ENCODE data around the gene SEPTIN12. TPM values are rescaled to one million over a fixed set of nuclear protein-coding genes. Genes with fewer than 3 reads are reported as not detected.

Gene SEPTIN12
- total RNA-seq, 1 donor: not detected

GRCh38 chr16:4814046-4814445 lies 25.9 kb upstream of the SEPTIN12 start:
- no peak overlapping the region for H3K4me3 ChIP-seq (ENCODE audit: low read depth, low read length)
- DNase-seq (ENCODE audit: low read depth): no peak
- no peak for TF ChIP-seq CTCF (IDR thresholded peaks at IDR 0.05; ENCODE audit: insufficient read depth, low read length)

GRCh38 chr16:4813251-4814003 lies 25.3 kb upstream of the SEPTIN12 start:
- no peak for DNase-seq (ENCODE audit: low read depth)
- no peak overlapping the region for H3K4me3 ChIP-seq (ENCODE audit: low read depth, low read length)
- TF ChIP-seq CTCF (IDR thresholded peaks at IDR 0.05; ENCODE audit: insufficient read depth, low read length): no peak

DNA sequence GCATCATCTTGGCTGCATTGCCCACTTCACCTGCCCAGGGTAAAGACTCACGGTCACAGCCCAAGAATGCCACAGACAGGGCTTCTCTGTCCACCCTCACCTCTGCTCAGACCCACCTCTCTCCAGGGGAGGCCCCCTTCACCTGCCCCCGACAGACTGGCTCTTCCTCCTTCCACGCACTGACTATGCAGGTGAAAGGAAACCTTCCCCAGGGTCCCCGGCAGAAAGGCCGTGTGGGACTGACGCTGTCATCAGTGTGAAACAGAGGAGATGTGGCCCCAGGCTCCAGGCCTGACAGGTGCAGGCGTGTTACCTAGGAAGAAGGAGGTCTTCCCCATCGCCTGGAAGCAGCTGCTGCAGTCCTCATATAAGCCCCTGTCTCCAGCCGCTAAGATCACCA lies 23.6 kb upstream of the SEPTIN12 start:
- no peak overlapping the region for H3K4me3 ChIP-seq (ENCODE audit: low read depth, low read length)
- TF ChIP-seq CTCF (IDR thresholded peaks at IDR 0.05; ENCODE audit: insufficient read depth, low read length): no peak
- no peak for DNase-seq (ENCODE audit: low read depth)

DNA sequence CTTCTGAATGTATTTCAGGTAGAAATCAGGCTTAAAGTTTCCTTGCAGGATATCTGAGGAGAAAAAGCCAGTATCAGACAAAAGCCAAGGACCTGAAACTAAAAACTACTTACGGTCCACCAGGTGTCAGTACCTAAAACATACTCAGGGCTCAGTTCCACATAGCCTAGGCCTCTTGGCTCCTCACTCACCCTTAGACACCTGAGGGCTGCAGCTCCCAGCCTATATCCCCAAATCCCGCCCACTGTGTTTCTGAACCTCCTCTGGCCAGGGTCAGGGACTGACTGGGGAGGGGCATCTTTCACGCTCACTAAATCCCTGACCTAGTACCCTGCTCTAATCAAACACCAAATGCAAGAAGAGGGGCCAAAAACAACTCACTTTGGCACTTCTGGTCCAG lies 23.1 kb upstream of the SEPTIN12 start:
- no peak overlapping the region for H3K4me3 ChIP-seq (ENCODE audit: low read depth, low read length)
- TF ChIP-seq CTCF (IDR thresholded peaks at IDR 0.05; ENCODE audit: insufficient read depth, low read length): no peak
- no peak for DNase-seq (ENCODE audit: low read depth)

GRCh38 chr16:4806280-4806679 lies 18.1 kb upstream of the SEPTIN12 start:
- DNase-seq (ENCODE audit: low read depth): no peak
- no peak for TF ChIP-seq CTCF (IDR thresholded peaks at IDR 0.05; ENCODE audit: insufficient read depth, low read length)
- H3K4me3 ChIP-seq (ENCODE audit: low read depth, low read length): no peak overlapping the region

DNA sequence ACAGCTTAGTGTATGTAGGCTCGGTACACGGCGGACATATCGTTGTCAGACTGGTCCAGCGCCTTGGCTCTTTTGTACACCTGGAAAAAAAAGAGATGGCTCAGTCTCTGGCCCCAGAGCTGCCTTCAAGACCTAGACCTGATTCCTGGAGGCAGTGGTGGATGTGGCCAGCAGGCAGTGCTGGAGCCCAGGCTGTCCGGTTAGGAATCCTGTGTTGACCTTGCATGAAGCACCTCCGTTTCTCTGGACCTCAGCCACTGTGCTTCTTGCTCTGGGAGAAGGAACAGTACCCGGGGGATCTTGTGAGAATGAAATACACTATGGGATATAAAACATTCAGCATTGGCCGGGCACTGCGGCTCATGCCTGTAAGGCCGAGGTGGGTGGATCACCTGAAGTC lies 17.1 kb upstream of the SEPTIN12 start:
- no peak for DNase-seq (ENCODE audit: low read depth)
- no peak for TF ChIP-seq CTCF (IDR thresholded peaks at IDR 0.05; ENCODE audit: insufficient read depth, low read length)

More for the DNA sequence above, 17.1 kb upstream of the SEPTIN12 start:
- H3K4me3 ChIP-seq (ENCODE audit: low read depth, low read length): no peak overlapping the region

Measured in fibroblast of the aortic adventitia (primary cell).